ENCODE data around the gene TIMM13. TPM values are rescaled to one million over a fixed set of nuclear protein-coding genes. Genes with fewer than 3 reads are reported as not detected.

Gene TIMM13
- total and polyA plus RNA-seq, 10 of the 15 experiments (the other 5 are each of a cell fraction or from before 2014, with no cell fraction given) = 9.9 to 205 (median 63.6) TPM

- TF ChIP-seq FOXM1 (IDR thresholded peaks at IDR 0.05; ENCODE audit: low read depth, low read length) (no peak; the same call in 1 of the 2 replicates), SMARCA5 (IDR thresholded peaks at IDR 0.05) (no peak), MXI1 (IDR thresholded peaks at IDR 0.05; ENCODE audit: low read depth, low read length) (no peak; the same call in 1 of the 2 replicates), CREM (IDR thresholded peaks at IDR 0.05; ENCODE audit: low read depth) (peak; percentile 64), IKZF1 (conservative IDR thresholded peaks at IDR 0.05) (peak; percentile 93), EP300 (IDR thresholded peaks at IDR 0.05; ENCODE audit: borderline replicate concordance in 1 of 2, control insufficient read depth in 1 of 2, low read depth in 2 of 2, low read length in 2 of 2) (peak in 1 of 2 experiments; percentile 17; a peak in 1 of 4 replicates), SREBF2 (IDR thresholded peaks at IDR 0.05; ENCODE audit: low read length) (no peak), RBBP5 (conservative IDR thresholded peaks at IDR 0.05) (no peak), MYB (IDR thresholded peaks at IDR 0.05; ENCODE audit: borderline replicate concordance, low read depth, low read length) (peak; percentile 77), SUPT20H (IDR thresholded peaks at IDR 0.05; ENCODE audit: borderline replicate concordance, control insufficient read depth, low read depth, low read length) (no peak), TCF7 (IDR thresholded peaks at IDR 0.05; ENCODE audit: borderline replicate concordance) (peak; percentile 60; the same call in 1 of the 2 replicates), FOXK2 (IDR thresholded peaks at IDR 0.05) (no peak), E2F8 (IDR thresholded peaks at IDR 0.05; ENCODE audit: low read depth, partially characterized antibody) (no peak), FOS (IDR thresholded peaks at IDR 0.05; ENCODE audit: borderline replicate concordance, extremely low read depth, insufficient read length) (no peak), ZNF217 (IDR thresholded peaks at IDR 0.05) (peak; percentile 53; the same call in 1 of the 2 replicates), SIX5 (IDR thresholded peaks at IDR 0.05; ENCODE audit: low read depth, low read length, severe bottlenecking) (no peak), RAD21 (IDR thresholded peaks at IDR 0.05; ENCODE audit: insufficient read depth, low read depth, low read length) (no peak; the same call in 1 of the 2 replicates), DPF2 (IDR thresholded peaks at IDR 0.05) (no peak; the same call in 1 of the 2 replicates), CHD1 (IDR thresholded peaks at IDR 0.05; ENCODE audit: low read depth, low read length) (peak; percentile 90; the same call in 1 of the 2 replicates), CBX3 (IDR thresholded peaks at IDR 0.05; ENCODE audit: borderline replicate concordance, low read depth) (no peak), ZNF274 (IDR thresholded peaks at IDR 0.05; ENCODE audit: insufficient read depth, insufficient read length) (no peak), POLR2A (IDR thresholded peaks at IDR 0.05; ENCODE audit: low read depth, low read length) (peak; percentile 100), HDGF (IDR thresholded peaks at IDR 0.05) (no peak), LARP7 (IDR thresholded peaks at IDR 0.05) (no peak), MAX (IDR thresholded peaks at IDR 0.05; ENCODE audit: low read depth, low read length) (peak; percentile 70), RCOR1 (conservative IDR thresholded peaks at IDR 0.05; ENCODE audit: low read depth, low read length) (no peak; the same call in none of the 2 replicates)
- TF ChIP-seq, protein P1, sequence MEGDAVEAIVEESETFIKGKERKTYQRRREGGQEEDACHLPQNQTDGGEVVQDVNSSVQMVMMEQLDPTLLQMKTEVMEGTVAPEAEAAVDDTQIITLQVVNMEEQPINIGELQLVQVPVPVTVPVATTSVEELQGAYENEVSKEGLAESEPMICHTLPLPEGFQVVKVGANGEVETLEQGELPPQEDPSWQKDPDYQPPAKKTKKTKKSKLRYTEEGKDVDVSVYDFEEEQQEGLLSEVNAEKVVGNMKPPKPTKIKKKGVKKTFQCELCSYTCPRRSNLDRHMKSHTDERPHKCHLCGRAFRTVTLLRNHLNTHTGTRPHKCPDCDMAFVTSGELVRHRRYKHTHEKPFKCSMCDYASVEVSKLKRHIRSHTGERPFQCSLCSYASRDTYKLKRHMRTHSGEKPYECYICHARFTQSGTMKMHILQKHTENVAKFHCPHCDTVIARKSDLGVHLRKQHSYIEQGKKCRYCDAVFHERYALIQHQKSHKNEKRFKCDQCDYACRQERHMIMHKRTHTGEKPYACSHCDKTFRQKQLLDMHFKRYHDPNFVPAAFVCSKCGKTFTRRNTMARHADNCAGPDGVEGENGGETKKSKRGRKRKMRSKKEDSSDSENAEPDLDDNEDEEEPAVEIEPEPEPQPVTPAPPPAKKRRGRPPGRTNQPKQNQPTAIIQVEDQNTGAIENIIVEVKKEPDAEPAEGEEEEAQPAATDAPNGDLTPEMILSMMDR (IDR thresholded peaks at IDR 0.05 in 2 of 3, conservative IDR thresholded peaks at IDR 0.05 in 1 of 3; ENCODE audit: control insufficient read depth in 2 of 3, extremely low read depth in 1 of 3, insufficient read depth in 1 of 3, low read depth in 3 of 3, low read length in 3 of 3) = no peak
Measured at GRCh38 chr19:2475702-2476450, 48.5 kb upstream of the TIMM13 start, which contains the start of gene GADD45B (continued).
